ENCODE results near the gene PGAM5. TPM values are rescaled to one million over a fixed set of nuclear protein-coding genes. Genes with fewer than 3 reads are reported as not detected.
"Not testable (repeated sequence)": the region's sequence is repeated elsewhere in the genome, so short reads cannot be mapped to it uniquely, and the experiment has no call there.

The PGAM5 gene
- total and polyA plus RNA-seq, 2 of the 13 experiments (the other 11 are each of a cell fraction or from before 2014, with no cell fraction given), result 18.0 to 77.9 TPM

GRCh38 chr12:132690112-132690511 is 20.5 kb upstream of the PGAM5 start:
- peaks cover 2 to 9% of the 10 kb centered on the region in 2 experiments; a peak in 2 of 5 replicates for H3K36me3 ChIP-seq (replicated peaks in 1 of 2; ENCODE audit: control insufficient read depth in 1 of 2, insufficient read depth in 2 of 2, low read length in 2 of 2)
- H3K4me1 ChIP-seq (ENCODE audit: insufficient read depth, low read length), result peaks cover 21% of the 10 kb centered on the region
- no TSS peak for BruUV-seq (replicated peaks)
- intact Hi-C loops (cut with micrococcal nuclease; ENCODE audit: unreplicated experiment) (no loop called here), in situ Hi-C loops (cut with HindIII; ENCODE audit: extremely low pct_ligation_motif_present, low pct_unique_long_range_greater_than_20kb) (no loop called here)
- H3K9me3 ChIP-seq (ENCODE audit: low read length), result no peaks in the 10 kb centered on the region
- H4K20me1 ChIP-seq (ENCODE audit: insufficient read depth, low read length), result peaks cover 5% of the 10 kb centered on the region; the same call in 1 of the 2 replicates
- DNase-seq (ENCODE audit: low spot score) (no peak), ATAC-seq (no peak), FAIRE-seq (no peak)
- TF ChIP-seq ZNF816 (CRISPR knock-in tag; IDR thresholded peaks at IDR 0.05; ENCODE audit: borderline replicate concordance) (no peak), ZBTB43 (CRISPR knock-in tag; conservative IDR thresholded peaks at IDR 0.05) (no peak), ZNF616 (CRISPR knock-in tag; IDR thresholded peaks at IDR 0.05; ENCODE audit: low read depth) (no peak), ZNF7 (CRISPR knock-in tag; IDR thresholded peaks at IDR 0.05) (peak; percentile 60; the same call in 1 of the 2 replicates)
- H3K27ac ChIP-seq (ENCODE audit: extremely low read length, insufficient read depth, low read length), result no peak overlapping the region
- H2AFZ ChIP-seq (ENCODE audit: low read length), result no peak overlapping the region
- no peak overlapping the region for H3K4me2 ChIP-seq (ENCODE audit: low read depth, low read length)
- peak overlapping the region; percentile 60; the same call in 1 of the 2 replicates for H3K9ac ChIP-seq (ENCODE audit: insufficient read depth, low read depth, low read length)
- POLR2A ChIA-PET, result no interaction called here
- 91% methylated on average over 9 of the region's 9 CpGs for WGBS (ENCODE audit: low lambda C conversion rate)
- no peak overlapping the region; a peak in 1 of 6 replicates for H3K4me3 ChIP-seq (replicated peaks in 1 of 3; ENCODE audit: insufficient read depth in 1 of 3, low read depth in 2 of 3, low read length in 3 of 3)
- no peaks in the 10 kb centered on the region for H3K27me3 ChIP-seq (ENCODE audit: control insufficient read depth in 1 of 2, insufficient read depth in 2 of 2, low read length in 2 of 2)
- CTCF ChIA-PET (ENCODE audit: low intra/inter-chr PET ratio, low total read pairs), result no interaction called here
- peaks cover 21% of the 10 kb centered on the region for H3K79me2 ChIP-seq (ENCODE audit: insufficient read depth, low read length)

GRCh38 chr12:132692030-132692429 is 18.6 kb upstream of the PGAM5 start:
- H3K4me1 ChIP-seq (ENCODE audit: insufficient read depth, low read length), result peaks cover 10% of the 10 kb centered on the region
- H2AFZ ChIP-seq (ENCODE audit: low read length); ATAC-seq; H4K20me1 ChIP-seq (ENCODE audit: insufficient read depth, low read length); H3K4me2 ChIP-seq (ENCODE audit: low read depth, low read length); H3K9me3 ChIP-seq (ENCODE audit: low read length); FAIRE-seq; CTCF ChIA-PET (ENCODE audit: low intra/inter-chr PET ratio, low total read pairs); H3K4me3 ChIP-seq (replicated peaks in 1 of 3; ENCODE audit: insufficient read depth in 1 of 3, low read depth in 2 of 3, low read length in 3 of 3); H3K27ac ChIP-seq (ENCODE audit: extremely low read length, insufficient read depth, low read length); DNase-seq (ENCODE audit: low spot score); BruUV-seq (replicated peaks); H3K9ac ChIP-seq (ENCODE audit: insufficient read depth, low read depth, low read length); intact Hi-C loops (cut with micrococcal nuclease; ENCODE audit: unreplicated experiment); in situ Hi-C loops (cut with HindIII; ENCODE audit: extremely low pct_ligation_motif_present, low pct_unique_long_range_greater_than_20kb); H3K27me3 ChIP-seq (ENCODE audit: control insufficient read depth in 1 of 2, insufficient read depth in 2 of 2, low read length in 2 of 2): not testable (repeated sequence)
- WGBS (ENCODE audit: low lambda C conversion rate), result 100% methylated on average over 1 of the region's 3 CpGs
- peaks cover 10% of the 10 kb centered on the region for H3K79me2 ChIP-seq (ENCODE audit: insufficient read depth, low read length)
- peaks cover 7 to 14% of the 10 kb centered on the region in 2 experiments; a peak in 3 of 5 replicates for H3K36me3 ChIP-seq (replicated peaks in 1 of 2; ENCODE audit: control insufficient read depth in 1 of 2, insufficient read depth in 2 of 2, low read length in 2 of 2)
- POLR2A ChIA-PET, result interaction anchor here (0.6 to 0.7 kb wide), 2 partner anchors 19 to 186 kb away, joined by 3 read pairs; partner anchors contain the start of gene PGAM5

- H3K9ac ChIP-seq (ENCODE audit: insufficient read depth, low read depth, low read length); H2AFZ ChIP-seq (ENCODE audit: low read length); POLR2A ChIA-PET; H3K27ac ChIP-seq (ENCODE audit: extremely low read length, insufficient read depth, low read length); H3K4me2 ChIP-seq (ENCODE audit: low read depth, low read length); CTCF ChIA-PET (ENCODE audit: low intra/inter-chr PET ratio, low total read pairs); H3K79me2 ChIP-seq (ENCODE audit: insufficient read depth, low read length); H3K27me3 ChIP-seq (ENCODE audit: control insufficient read depth in 1 of 2, insufficient read depth in 2 of 2, low read length in 2 of 2); H3K4me1 ChIP-seq (ENCODE audit: insufficient read depth, low read length); DNase-seq (ENCODE audit: low spot score); in situ Hi-C loops (cut with HindIII; ENCODE audit: extremely low pct_ligation_motif_present, low pct_unique_long_range_greater_than_20kb); FAIRE-seq; H3K9me3 ChIP-seq (ENCODE audit: low read length); H4K20me1 ChIP-seq (ENCODE audit: insufficient read depth, low read length); H3K4me3 ChIP-seq (replicated peaks in 1 of 3; ENCODE audit: insufficient read depth in 1 of 3, low read depth in 2 of 3, low read length in 3 of 3); ATAC-seq; BruUV-seq (replicated peaks); intact Hi-C loops (cut with micrococcal nuclease; ENCODE audit: unreplicated experiment): not testable (repeated sequence)
- WGBS (ENCODE audit: low lambda C conversion rate), result 94% methylated on average over 2 of the region's 3 CpGs
- H3K36me3 ChIP-seq (replicated peaks in 1 of 2; ENCODE audit: control insufficient read depth in 1 of 2, insufficient read depth in 2 of 2, low read length in 2 of 2), result peaks cover 7 to 18% of the 10 kb centered on the region in 2 experiments; a peak in 4 of 5 replicates
Measured at GRCh38 chr12:132694888-132695287, 15.8 kb upstream of the PGAM5 start.
